ENCODE results near the gene FFAR1. TPM values are rescaled to one million over a fixed set of nuclear protein-coding genes. Genes with fewer than 3 reads are reported as not detected.

Gene FFAR1
- total and polyA plus RNA-seq, 7 experiments from 2014 or later: 0.10 to 1.3 (median 0.24) TPM; not detected in 4

DNA sequence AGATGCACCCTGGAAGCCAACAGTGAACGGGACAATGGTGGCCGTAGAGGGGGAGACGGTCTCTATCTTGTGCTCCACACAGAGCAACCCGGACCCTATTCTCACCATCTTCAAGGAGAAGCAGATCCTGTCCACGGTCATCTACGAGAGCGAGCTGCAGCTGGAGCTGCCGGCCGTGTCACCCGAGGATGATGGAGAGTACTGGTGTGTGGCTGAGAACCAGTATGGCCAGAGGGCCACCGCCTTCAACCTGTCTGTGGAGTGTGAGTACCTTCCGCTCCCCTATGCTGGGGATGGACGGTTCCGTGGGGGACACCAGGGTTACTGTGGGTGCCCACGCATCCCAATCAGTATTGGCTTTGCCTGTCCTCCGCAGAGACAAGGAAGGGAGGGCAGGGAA is 45.3 kb upstream of the FFAR1 start:
- CTCF ChIA-PET: no interaction called here
- intact Hi-C loops (cut with micrococcal nuclease): no loop called here
- DNase-seq (no peak), ATAC-seq (no peak)
- no peaks in the 10 kb centered on the region for H3K4me1 ChIP-seq (ENCODE audit: control insufficient read depth in 2 of 2, insufficient read depth in 2 of 2, low read length in 2 of 2)
- Mint-ChIP-seq H3K4me1 (no peaks in the 10 kb centered on the region), H3K4me3 (no peak overlapping the region), H3K9me3 (no peaks in the 10 kb centered on the region), H3K27ac (no peak overlapping the region), H3K36me3 (no peaks in the 10 kb centered on the region), H3K27me3 (no peaks in the 10 kb centered on the region)
- no peaks in the 10 kb centered on the region for H3K27me3 ChIP-seq (ENCODE audit: control insufficient read depth in 2 of 2, insufficient read depth in 2 of 2, low read length in 2 of 2)
- H3K4me3 ChIP-seq (ENCODE audit: low read length): no peak overlapping the region
- H3K9me3 ChIP-seq (ENCODE audit: control insufficient read depth in 2 of 3, low read length in 3 of 3): no peaks in the 10 kb centered on the region
- H3K36me3 ChIP-seq (ENCODE audit: control insufficient read depth in 2 of 3, insufficient read depth in 3 of 3, low read length in 3 of 3): no peaks in the 10 kb centered on the region
- H3K27ac ChIP-seq (ENCODE audit: low read depth, low read length): no peak overlapping the region
- POLR2A ChIA-PET: no interaction called here

DNA sequence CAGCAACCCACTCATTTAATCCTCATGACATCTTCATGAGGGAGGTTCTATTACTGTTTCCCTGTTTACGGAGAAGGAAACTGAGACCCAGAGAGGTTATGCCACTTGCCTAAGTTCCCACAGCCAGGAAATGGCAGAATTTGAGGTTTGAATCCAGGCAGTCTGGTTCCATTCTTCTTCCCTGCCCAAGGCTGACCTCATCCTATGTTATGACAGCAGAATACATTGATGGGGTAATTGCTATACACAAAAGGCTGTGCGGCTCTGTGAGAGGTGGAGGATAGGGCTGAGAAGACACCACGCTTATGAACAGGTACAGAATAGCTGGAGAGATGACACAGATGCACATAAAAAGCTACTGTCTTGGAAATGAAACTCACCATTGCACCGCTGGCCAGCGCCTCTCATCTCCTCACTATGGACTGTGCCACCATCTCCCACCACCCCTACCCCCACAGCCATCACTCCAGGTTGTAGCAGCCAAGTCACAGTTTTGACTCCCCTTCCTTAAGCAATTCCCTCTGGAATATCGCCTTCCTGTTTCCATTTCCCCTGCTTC is 44.3 kb upstream of the FFAR1 start:
- Histone ChIP-seq H3K36me3 (ENCODE audit: control insufficient read depth in 2 of 3, insufficient read depth in 3 of 3, low read length in 3 of 3) (no peaks in the 10 kb centered on the region), H3K27me3 (ENCODE audit: control insufficient read depth in 2 of 2, insufficient read depth in 2 of 2, low read length in 2 of 2) (no peaks in the 10 kb centered on the region), H3K9me3 (ENCODE audit: control insufficient read depth in 2 of 3, low read length in 3 of 3) (no peaks in the 10 kb centered on the region), H3K4me1 (ENCODE audit: control insufficient read depth in 2 of 2, insufficient read depth in 2 of 2, low read length in 2 of 2) (no peaks in the 10 kb centered on the region), H3K4me3 (ENCODE audit: low read length) (no peak overlapping the region), H3K27ac (ENCODE audit: low read depth, low read length) (no peak overlapping the region)
- H3K27me3 Mint-ChIP-seq: peaks cover 0 to 4% (median 0%) of the 10 kb centered on the region in 5 donors
- H3K4me3 Mint-ChIP-seq: no peak overlapping the region
- CTCF ChIA-PET: no interaction called here
- intact Hi-C loops (cut with micrococcal nuclease): no loop called here
- no peak overlapping the region for H3K27ac Mint-ChIP-seq
- no peaks in the 10 kb centered on the region for H3K36me3 Mint-ChIP-seq
- no peaks in the 10 kb centered on the region for H3K9me3 Mint-ChIP-seq
- ATAC-seq (no peak), DNase-seq (no peak)
- POLR2A ChIA-PET: no interaction called here
- H3K4me1 Mint-ChIP-seq: no peaks in the 10 kb centered on the region

DNA sequence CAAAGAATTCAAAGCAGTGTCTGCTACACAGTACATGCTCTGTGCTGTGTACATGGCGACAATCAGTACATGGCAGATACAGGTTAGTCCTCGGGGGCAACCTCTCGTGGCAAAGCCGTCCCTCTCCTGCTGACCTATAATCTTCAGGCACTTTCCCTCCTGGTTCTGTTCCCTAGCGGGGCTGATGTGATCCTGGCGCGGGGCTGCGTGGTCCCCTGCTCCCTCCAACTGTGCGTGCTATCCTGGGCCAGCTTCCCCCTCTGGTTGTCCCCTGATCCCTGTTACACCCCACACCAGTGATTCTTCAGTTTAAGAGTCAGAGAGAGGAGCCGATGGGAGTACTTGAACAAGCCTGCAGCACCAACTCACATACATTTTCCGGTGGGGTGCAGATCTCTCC is 43.7 kb upstream of the FFAR1 start:
- no peak for ATAC-seq
- no peak overlapping the region for H3K4me3 ChIP-seq (ENCODE audit: low read length)
- no peaks in the 10 kb centered on the region for H3K9me3 ChIP-seq (ENCODE audit: control insufficient read depth in 2 of 3, low read length in 3 of 3)
- Mint-ChIP-seq H3K27ac (no peak overlapping the region), H3K9me3 (no peaks in the 10 kb centered on the region), H3K36me3 (no peaks in the 10 kb centered on the region), H3K4me3 (no peak overlapping the region), H3K27me3 (peaks cover 0 to 4% (median 0%) of the 10 kb centered on the region in 5 donors), H3K4me1 (no peaks in the 10 kb centered on the region)
- CTCF ChIA-PET: interaction anchor here (0.6 kb wide), 1 partner anchor 159 kb away, joined by 5 read pairs; no protein-coding TSS in a partner anchor
- DNase-seq: no peak
- intact Hi-C loops (cut with micrococcal nuclease): no loop called here
- no peaks in the 10 kb centered on the region for H3K27me3 ChIP-seq (ENCODE audit: control insufficient read depth in 2 of 2, insufficient read depth in 2 of 2, low read length in 2 of 2)
- no peaks in the 10 kb centered on the region for H3K4me1 ChIP-seq (ENCODE audit: control insufficient read depth in 2 of 2, insufficient read depth in 2 of 2, low read length in 2 of 2)
- no peaks in the 10 kb centered on the region for H3K36me3 ChIP-seq (ENCODE audit: control insufficient read depth in 2 of 3, insufficient read depth in 3 of 3, low read length in 3 of 3)
- no peak overlapping the region for H3K27ac ChIP-seq (ENCODE audit: low read depth, low read length)
- POLR2A ChIA-PET: no interaction called here

DNA sequence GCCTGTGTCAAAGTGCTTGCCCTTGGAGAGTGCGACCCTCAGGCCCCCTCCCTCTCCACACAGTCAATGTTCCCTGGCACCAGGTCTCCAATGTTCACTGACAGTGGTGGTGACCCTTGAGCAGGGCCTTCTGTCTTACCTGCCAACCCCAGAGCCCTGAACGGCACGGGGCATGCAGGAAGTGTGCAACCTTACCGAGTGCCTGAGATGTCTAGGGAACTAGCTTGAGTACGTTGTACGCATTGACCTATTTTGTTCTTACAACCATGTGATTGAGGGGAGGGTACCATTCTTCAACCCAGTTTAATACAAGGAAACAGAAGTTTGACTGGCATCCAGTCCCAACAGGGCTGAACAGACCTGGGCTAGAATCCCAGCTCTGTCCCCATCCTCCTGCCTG is 42.5 kb upstream of the FFAR1 start:
- Histone ChIP-seq H3K9me3 (ENCODE audit: control insufficient read depth in 2 of 3, low read length in 3 of 3) (no peaks in the 10 kb centered on the region), H3K4me1 (ENCODE audit: control insufficient read depth in 2 of 2, insufficient read depth in 2 of 2, low read length in 2 of 2) (no peaks in the 10 kb centered on the region), H3K27ac (ENCODE audit: low read depth, low read length) (no peak overlapping the region), H3K4me3 (ENCODE audit: low read length) (no peak overlapping the region), H3K27me3 (ENCODE audit: control insufficient read depth in 2 of 2, insufficient read depth in 2 of 2, low read length in 2 of 2) (no peaks in the 10 kb centered on the region), H3K36me3 (ENCODE audit: control insufficient read depth in 2 of 3, insufficient read depth in 3 of 3, low read length in 3 of 3) (no peaks in the 10 kb centered on the region)
- Mint-ChIP-seq H3K27me3 (peaks cover 0 to 4% (median 0%) of the 10 kb centered on the region in 5 donors), H3K4me3 (no peak overlapping the region), H3K36me3 (no peaks in the 10 kb centered on the region), H3K27ac (no peak overlapping the region), H3K9me3 (no peaks in the 10 kb centered on the region), H3K4me1 (no peaks in the 10 kb centered on the region)
- ChIA-PET CTCF (no interaction called here), POLR2A (no interaction called here)
- ATAC-seq (no peak), DNase-seq (no peak)
- intact Hi-C loops (cut with micrococcal nuclease): no loop called here

DNA sequence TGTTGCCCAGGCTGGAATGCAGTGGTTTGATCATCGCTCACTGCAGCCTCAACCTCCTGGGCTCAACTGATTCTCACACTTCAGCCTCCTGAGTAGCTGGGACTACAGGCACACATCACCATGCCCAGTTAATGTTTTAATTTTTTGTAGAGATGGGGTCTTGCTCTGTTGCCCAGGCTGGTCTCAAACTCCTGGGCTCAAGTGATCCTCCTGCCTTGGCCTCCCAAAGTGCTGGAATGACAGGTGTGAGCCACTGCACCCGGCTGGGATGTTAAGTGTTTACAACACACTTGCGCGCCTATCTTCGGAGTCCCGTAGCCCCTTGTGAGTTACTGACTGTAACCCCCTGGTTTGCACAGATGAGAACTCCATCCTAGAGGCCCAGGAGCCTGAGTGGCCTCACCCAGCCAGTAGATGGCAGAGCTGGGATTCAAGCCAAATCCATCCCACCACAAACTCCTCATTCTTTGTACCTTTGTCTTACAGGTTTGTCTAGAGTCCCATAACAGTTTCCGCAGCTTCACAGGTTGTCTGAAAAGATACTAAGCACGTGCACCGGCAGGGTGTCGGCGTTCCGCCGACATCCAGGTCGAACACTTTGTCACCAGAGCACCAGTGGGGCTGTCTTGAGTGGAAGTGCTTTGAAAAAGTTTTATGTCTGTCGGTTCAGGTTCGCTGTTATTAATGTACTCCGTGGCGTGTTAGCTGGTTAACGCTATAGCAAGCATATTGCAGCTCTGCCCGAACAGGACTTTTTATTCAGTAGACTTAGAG is 41.0 kb upstream of the FFAR1 start:
- Histone ChIP-seq H3K27me3 (ENCODE audit: control insufficient read depth in 2 of 2, insufficient read depth in 2 of 2, low read length in 2 of 2) (no peaks in the 10 kb centered on the region), H3K27ac (ENCODE audit: low read depth, low read length) (no peak overlapping the region), H3K4me1 (ENCODE audit: control insufficient read depth in 2 of 2, insufficient read depth in 2 of 2, low read length in 2 of 2) (no peaks in the 10 kb centered on the region), H3K36me3 (ENCODE audit: control insufficient read depth in 2 of 3, insufficient read depth in 3 of 3, low read length in 3 of 3) (no peaks in the 10 kb centered on the region), H3K9me3 (ENCODE audit: control insufficient read depth in 2 of 3, low read length in 3 of 3) (no peaks in the 10 kb centered on the region), H3K4me3 (ENCODE audit: low read length) (no peak overlapping the region)
- Mint-ChIP-seq H3K27ac (no peak overlapping the region), H3K36me3 (no peaks in the 10 kb centered on the region), H3K4me3 (no peak overlapping the region), H3K27me3 (peaks cover 0 to 4% (median 0%) of the 10 kb centered on the region in 5 donors), H3K4me1 (peaks cover 0 to 2% (median 0%) of the 10 kb centered on the region in 7 donors), H3K9me3 (no peaks in the 10 kb centered on the region)
- POLR2A ChIA-PET: no interaction called here
- ATAC-seq (no peak), DNase-seq (no peak)
- CTCF ChIA-PET: no interaction called here
- intact Hi-C loops (cut with micrococcal nuclease): no loop called here

- intact Hi-C loops (cut with micrococcal nuclease): no loop called here
- H3K4me1 ChIP-seq (ENCODE audit: control insufficient read depth in 2 of 2, insufficient read depth in 2 of 2, low read length in 2 of 2): no peaks in the 10 kb centered on the region
- H3K27ac ChIP-seq (ENCODE audit: low read depth, low read length): no peak overlapping the region
- Mint-ChIP-seq H3K9me3 (no peaks in the 10 kb centered on the region), H3K4me1 (peaks cover 0 to 2% (median 0%) of the 10 kb centered on the region in 7 donors), H3K36me3 (no peaks in the 10 kb centered on the region), H3K4me3 (no peak overlapping the region), H3K27me3 (peaks cover 0 to 4% (median 0%) of the 10 kb centered on the region in 5 donors), H3K27ac (peak overlapping the region in 1 of 9 donors; percentile 56)
- H3K27me3 ChIP-seq (ENCODE audit: control insufficient read depth in 2 of 2, insufficient read depth in 2 of 2, low read length in 2 of 2): no peaks in the 10 kb centered on the region
- ChIA-PET POLR2A (interaction anchor here (0.9 kb wide), 1 partner anchor 13 kb away, joined by 3 read pairs; no protein-coding TSS in a partner anchor), CTCF (interaction anchor here (0.6 kb wide), 1 partner anchor 512 kb away, joined by 3 read pairs; no protein-coding TSS in a partner anchor)
- no peak overlapping the region for H3K4me3 ChIP-seq (ENCODE audit: low read length)
- H3K9me3 ChIP-seq (ENCODE audit: control insufficient read depth in 2 of 3, low read length in 3 of 3): no peaks in the 10 kb centered on the region
- DNase-seq (no peak), ATAC-seq (no peak)
- no peaks in the 10 kb centered on the region for H3K36me3 ChIP-seq (ENCODE audit: control insufficient read depth in 2 of 3, insufficient read depth in 3 of 3, low read length in 3 of 3)
Measured at GRCh38 chr19:35307931-35308330, 39.8 kb upstream of the FFAR1 start.

DNA sequence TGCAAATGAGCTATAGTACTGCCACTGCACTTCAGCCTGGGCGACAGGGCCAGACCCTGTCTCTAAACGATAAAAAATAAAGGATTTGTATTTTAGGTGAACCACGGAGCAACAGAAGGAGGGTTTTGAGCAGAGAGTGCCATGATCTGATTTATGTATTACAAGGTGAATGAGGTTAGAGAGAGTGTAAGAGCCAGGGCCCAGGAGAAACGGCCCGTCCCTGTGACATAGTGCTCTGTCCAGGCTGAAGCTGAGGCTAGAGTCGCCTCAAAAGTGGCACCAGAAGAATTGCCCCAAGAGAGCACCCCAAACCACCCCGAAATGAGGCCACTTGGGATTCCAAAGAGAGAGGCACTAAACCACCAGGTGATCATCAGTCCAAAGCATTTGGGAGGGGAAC is 38.8 kb upstream of the FFAR1 start:
- no peak overlapping the region for H3K4me3 Mint-ChIP-seq
- no peaks in the 10 kb centered on the region for H3K4me1 ChIP-seq (ENCODE audit: control insufficient read depth in 2 of 2, insufficient read depth in 2 of 2, low read length in 2 of 2)

More for the DNA sequence above, 38.8 kb upstream of the FFAR1 start:
- H3K36me3 Mint-ChIP-seq: no peaks in the 10 kb centered on the region
- intact Hi-C loops (cut with micrococcal nuclease): no loop called here
- Histone ChIP-seq H3K27ac (ENCODE audit: low read depth, low read length) (no peak overlapping the region), H3K9me3 (ENCODE audit: control insufficient read depth in 2 of 3, low read length in 3 of 3) (no peaks in the 10 kb centered on the region), H3K27me3 (ENCODE audit: control insufficient read depth in 2 of 2, insufficient read depth in 2 of 2, low read length in 2 of 2) (no peaks in the 10 kb centered on the region), H3K4me3 (ENCODE audit: low read length) (no peak overlapping the region), H3K36me3 (ENCODE audit: control insufficient read depth in 2 of 3, insufficient read depth in 3 of 3, low read length in 3 of 3) (no peaks in the 10 kb centered on the region)
- H3K27ac Mint-ChIP-seq: peak overlapping the region in 1 of 9 donors; percentile 1
- H3K9me3 Mint-ChIP-seq: no peaks in the 10 kb centered on the region
- ChIA-PET POLR2A (no interaction called here), CTCF (no interaction called here)
- DNase-seq: no peak
- ATAC-seq: no peak
- peaks cover 0 to 4% (median 0%) of the 10 kb centered on the region in 5 donors for H3K27me3 Mint-ChIP-seq
- peaks cover 0 to 4% (median 0%) of the 10 kb centered on the region in 7 donors for H3K4me1 Mint-ChIP-seq

All from naive thymus-derived CD4-positive, alpha-beta T cell (primary cell).